NCI-H526 (cell line): ENCODE data around the gene ZKSCAN1.
A peak's percentile ranks its signal among the peaks of the same experiment; 100 is the strongest.

Experiments used
- DNase-seq, 2 experiments: peaks; one replicate each; lab custom pipeline; 2025; lab: John Stamatoyannopoulos, UW

The ZKSCAN1 gene

GRCh38 chr7:100038326-100038725, 22.9 kb downstream of the ZKSCAN1 start:
- DNase-seq = no peak

GRCh38 chr7:100040575-100040974, 25.2 kb downstream of the ZKSCAN1 start:
- DNase-seq = no peak

DNA sequence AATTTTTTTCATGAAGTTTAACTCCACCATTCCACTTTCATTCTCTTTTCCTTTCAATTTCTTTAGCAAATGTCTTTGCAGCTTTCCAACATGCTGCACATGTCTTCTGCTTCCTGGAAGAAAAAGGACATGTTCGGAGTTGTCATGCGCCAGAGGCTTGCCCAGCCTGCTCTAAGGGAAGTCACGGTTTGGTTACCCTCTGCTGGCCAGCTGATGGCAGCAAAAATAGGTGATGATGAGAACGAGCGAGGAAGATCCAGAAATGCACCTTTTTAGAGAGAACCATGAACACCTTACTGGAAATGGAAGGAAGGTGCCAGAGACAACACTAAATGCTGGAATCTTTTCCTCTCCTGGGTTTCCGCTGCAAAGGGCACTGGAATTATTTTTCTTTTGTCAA, 29.3 kb downstream of the ZKSCAN1 start:
- peak; percentile 19 to 65 for DNase-seq

DNA sequence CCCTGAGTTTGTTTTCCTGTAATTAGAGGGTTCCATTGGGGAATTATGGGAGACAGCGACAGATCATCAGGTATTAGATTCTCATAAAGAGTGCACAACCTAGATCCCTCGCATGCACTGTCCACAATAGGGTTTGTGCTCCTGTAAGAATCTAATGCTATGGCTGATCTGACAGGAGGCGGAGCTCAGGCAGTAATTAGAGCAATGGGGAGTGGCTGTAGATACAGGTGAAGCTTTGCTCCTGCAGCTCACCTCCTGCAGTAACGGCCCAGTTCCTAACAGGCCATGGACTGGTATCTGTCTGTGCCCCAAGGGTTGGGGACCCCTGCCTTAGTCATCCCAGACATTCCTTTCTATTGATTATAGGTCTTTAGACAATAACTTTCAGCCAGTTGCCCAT, 33.3 kb downstream of the ZKSCAN1 start:
- DNase-seq = peak in 1 of 2 experiments; percentile 9

DNA sequence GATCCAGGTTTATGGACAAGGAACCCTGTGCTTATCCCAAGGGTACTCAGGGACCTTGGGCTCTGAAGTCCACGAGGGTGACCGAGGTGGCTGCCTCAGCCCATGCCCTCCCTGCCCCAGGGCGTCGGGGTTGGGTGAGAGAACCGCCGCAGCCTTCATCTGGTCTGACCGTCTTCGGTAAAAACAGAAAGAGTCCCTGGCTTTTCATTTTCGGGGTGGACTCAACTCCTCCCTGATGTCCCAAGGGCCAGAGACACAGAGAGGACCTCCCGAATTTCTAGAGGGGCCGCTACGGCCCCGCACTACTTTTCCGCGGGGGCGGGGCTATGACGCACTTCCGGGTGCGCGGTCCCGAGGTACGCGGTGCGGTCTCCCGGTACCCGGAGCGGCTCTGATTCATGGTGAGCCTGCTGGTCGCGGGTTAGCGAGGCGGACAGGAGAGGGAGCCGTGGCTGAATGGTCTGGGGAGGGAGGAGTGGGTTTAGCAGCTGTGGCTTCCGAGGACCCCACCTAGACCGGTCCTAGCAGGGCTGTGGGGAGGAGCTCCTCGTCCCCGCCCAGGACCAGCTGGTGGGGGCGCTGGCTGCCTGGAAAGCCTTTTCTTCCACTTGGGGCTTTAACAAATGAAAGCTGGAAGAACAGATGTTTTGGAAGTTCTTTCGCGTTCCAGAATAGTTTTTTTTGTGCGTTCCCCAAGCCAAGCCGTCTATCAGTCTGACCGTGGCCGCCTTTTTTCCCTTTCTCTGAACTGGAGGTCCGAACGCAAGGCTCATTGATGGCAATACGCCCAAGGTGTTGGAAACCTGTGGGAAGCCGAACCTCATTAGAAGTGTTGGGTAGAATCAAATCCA, 34.3 kb downstream of the ZKSCAN1 start, which contains the start of gene ZSCAN21:
Gene ZSCAN21 (plus strand): TSS at position 334 of the 851 bp plus-strand sequence. CDS start 7,233 bp downstream, outside the sequence.
- DNase-seq = peak; percentile 74 to 93

DNA sequence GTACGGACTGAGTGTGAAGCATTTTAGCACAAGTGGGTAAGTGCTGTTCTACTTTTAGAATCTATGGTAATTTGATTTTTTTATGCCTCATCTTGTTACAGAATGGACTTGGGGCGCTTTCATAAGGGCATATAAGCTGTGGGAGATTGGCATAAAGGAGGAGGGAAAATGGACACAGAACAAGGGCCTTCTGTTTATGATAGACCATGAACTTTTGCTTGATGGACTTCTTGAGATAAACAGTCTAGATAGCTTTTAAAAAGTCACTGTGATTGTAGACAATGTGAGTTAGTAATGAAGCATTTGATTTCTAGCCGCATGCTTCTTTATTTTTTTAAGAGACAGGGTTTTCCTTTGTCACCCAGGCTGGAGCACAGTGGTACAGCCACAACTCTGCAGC, 36.2 kb downstream of the ZKSCAN1 start:
- no peak for DNase-seq

GRCh38 chr7:100053215-100053614, 37.8 kb downstream of the ZKSCAN1 start:
- DNase-seq = peak; percentile 83 to 94

- no peak for DNase-seq
These were observed 41.6 kb downstream of the ZKSCAN1 start for GRCh38 chr7:100057006-100057405.

DNA sequence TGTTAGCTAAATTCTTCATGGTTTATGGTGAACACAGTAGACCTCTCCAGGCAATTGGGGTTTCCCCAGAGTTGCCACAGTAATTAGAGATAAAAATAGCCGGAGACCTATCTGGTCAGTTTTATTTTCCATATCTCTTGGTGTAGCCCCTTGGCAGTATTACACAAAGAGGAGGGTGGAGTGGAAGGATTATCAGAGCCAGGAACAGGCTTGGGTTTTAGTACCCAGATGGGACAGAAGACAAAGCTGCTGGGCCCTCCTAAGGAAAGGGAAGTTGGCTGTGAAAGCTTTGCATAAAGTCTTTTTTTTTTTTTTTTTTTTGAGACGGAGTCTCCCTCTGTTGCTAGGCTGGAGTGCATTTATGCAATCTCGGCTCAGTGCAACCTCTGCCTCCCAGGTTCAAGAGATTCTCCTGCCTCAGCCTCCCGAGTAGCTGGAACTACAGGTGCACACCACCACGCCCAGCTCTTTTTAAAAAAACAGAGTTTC, 43.9 kb downstream of the ZKSCAN1 start:
- no peak for DNase-seq

- no peak for DNase-seq
These were observed 46.3 kb downstream of the ZKSCAN1 start for GRCh38 chr7:100061518-100062193.

- DNase-seq = no peak
These were observed 48.0 kb downstream of the ZKSCAN1 start for GRCh38 chr7:100063376-100063775.

DNA sequence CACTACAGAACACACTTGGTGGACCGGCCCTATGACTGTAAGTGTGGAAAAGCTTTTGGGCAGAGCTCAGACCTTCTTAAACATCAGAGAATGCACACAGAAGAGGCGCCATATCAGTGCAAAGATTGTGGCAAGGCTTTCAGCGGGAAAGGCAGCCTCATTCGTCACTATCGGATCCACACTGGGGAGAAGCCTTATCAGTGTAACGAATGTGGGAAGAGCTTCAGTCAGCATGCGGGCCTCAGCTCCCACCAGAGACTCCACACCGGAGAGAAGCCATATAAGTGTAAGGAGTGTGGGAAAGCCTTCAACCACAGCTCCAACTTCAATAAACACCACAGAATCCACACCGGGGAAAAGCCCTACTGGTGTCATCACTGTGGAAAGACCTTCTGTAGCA, 48.8 kb downstream of the ZKSCAN1 start:
- DNase-seq = no peak

DNA sequence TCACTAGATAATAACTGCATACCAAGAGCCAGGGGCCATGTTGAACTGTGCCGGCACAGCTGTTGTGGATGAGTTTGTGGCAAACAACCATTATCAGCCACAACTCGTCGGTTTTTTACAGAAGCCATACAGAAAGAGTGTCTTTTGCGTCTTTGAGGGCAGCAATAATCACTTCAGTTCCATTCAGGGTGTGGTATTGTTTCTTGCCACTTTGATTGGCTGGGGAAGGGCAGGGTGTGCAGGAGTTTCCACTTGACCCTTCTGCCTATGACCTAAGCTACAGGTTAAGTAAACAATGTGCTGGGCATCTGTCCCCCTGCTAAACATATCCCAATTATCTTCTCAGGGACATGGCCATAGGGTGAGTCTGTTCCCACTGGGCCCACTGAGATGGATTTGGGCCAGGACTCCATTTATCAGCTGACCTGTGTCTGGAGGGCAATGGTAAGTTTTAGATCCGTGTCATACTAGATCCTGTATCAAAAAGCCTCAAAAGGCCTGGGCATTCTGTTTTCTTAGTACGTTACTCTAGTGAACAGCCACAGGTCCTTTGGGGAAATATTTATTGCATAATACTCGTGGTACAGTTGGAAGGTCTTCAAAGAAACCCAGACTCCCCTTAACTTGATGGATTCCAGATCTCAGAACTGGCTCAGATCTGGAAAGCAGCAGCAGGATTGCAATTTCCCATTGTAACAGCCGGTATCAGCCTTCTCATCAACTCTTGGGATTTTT, 50.2 kb downstream of the ZKSCAN1 start:
- no peak for DNase-seq

DNA sequence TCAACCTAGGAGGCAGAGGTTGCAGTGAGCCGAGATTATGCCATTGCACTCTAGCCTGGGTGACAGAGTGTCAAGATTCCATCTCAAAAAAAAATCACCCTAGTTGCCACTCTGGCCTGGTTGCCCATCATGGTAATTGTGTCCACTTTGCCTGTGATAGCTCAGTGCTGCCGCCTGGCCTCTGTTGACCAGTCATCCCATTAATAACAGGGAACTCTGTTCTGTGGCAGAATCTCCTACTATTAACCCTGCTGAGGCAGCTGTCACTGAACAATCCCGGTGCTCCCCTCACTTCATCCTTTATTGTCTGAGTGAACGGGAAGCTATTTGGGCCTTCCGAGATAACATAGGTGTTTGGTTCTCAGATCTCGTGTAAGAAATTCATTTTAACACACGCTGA, 51.6 kb downstream of the ZKSCAN1 start:
- DNase-seq = no peak

DNA sequence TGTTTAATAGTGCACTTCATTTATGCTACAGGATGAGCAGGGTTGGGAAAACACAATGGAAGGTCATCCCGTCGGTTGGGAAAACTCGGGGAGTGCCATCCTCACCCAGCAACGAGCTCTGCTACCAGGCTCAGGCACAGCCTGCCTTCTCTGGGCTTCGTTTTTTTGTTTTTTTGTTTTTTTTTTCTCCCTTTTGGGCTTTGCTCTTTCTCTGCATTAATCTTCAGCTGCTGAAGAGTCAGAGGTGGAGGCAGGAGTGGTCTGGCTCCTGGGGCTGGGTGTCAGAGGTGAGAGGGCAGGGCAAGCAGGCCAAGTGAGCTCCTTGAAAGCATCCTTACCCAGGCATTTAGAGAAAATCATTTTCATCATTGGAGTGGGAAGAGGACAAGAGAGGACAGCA, 54.6 kb downstream of the ZKSCAN1 start:
- DNase-seq = no peak

- DNase-seq = no peak
These were observed 55.8 kb downstream of the ZKSCAN1 start for GRCh38 chr7:100071018-100071723.

- no peak for DNase-seq
These were observed 57.1 kb downstream of the ZKSCAN1 start for GRCh38 chr7:100072462-100072861.

DNA sequence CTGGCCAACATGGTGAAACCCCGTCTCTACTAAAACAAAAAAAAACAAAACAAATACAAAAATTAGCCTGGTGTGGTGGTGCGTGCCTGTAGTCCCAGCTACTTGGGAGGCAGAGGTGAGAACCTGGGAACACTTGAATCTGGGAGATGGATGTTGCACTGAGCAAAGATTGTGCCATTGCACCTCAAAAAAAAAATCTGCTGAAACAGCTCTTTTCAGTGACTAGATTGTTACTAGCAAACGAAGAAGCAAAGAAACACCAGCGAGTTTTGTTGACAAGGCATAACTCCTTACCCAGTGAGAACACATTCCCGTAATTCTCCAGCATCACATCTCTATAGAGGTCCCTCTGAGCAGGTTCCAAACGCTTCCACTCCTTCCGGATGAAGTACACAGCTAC, 59.4 kb downstream of the ZKSCAN1 start:
- DNase-seq = no peak

DNA sequence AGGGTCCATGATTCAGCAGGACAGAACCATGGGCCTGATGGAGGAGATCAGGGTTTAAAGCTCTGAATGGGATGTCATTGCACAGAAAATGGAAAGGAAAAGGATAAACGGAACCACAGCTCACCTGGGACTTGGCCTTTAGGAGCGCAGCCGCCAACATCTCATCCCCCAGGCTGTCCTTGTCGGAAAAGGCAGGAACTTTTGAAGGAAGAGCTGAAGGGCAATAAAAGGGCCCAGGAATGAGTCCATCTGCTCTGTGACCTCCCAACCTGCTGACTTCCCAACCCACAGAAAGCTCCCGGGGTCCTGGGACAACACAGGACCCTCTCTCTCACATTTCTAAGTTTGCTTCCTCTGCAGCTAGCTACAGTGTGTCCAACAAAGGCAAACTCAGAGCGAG, 60.0 kb downstream of the ZKSCAN1 start:
- no peak for DNase-seq

DNA sequence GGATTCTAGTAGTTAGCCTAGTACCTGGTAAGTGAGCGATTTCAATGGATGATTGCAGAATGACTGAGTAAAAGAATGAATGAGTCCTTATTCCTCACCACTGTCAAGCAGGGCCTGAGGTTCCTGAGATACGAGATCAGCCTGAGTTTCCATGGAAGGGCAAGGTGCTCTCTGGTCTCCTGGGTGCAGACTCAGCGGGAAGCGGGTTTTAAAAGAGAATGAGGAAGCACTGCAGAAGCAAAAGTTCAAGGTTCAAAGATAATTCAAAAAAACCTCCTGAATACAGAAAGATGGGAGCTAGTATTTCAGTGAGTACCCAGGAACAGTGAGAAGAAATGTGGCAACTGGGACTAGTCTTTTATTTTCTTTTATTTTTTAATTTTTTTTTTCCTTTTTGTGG, 61.8 kb downstream of the ZKSCAN1 start:
- no peak for DNase-seq

- no peak for DNase-seq
These were observed 63.7 kb downstream of the ZKSCAN1 start for GRCh38 chr7:100079024-100079560.
